ENCODE results near the gene F2R.

Gene F2R

GRCh38 chr5:76684756-76685519, 31.0 kb upstream of the F2R start:
- no peak for TF ChIP-seq CTCF (IDR thresholded peaks at IDR 0.05; ENCODE audit: borderline replicate concordance, insufficient read depth, low read depth, low read length)
- no peak overlapping the region for H3K4me3 ChIP-seq (ENCODE audit: low read depth, low read length)

- no peak overlapping the region for H3K4me3 ChIP-seq (ENCODE audit: low read depth, low read length)
- no peak for TF ChIP-seq CTCF (IDR thresholded peaks at IDR 0.05; ENCODE audit: borderline replicate concordance, insufficient read depth, low read depth, low read length)
These were observed 30.2 kb upstream of the F2R start for GRCh38 chr5:76685704-76686103.

- no peak for TF ChIP-seq CTCF (IDR thresholded peaks at IDR 0.05; ENCODE audit: borderline replicate concordance, insufficient read depth, low read depth, low read length)
- no peak overlapping the region for H3K4me3 ChIP-seq (ENCODE audit: low read depth, low read length)
These were observed 27.7 kb upstream of the F2R start for GRCh38 chr5:76688212-76688611.

GRCh38 chr5:76688836-76689235, 27.1 kb upstream of the F2R start:
- TF ChIP-seq CTCF (IDR thresholded peaks at IDR 0.05; ENCODE audit: borderline replicate concordance, insufficient read depth, low read depth, low read length), result no peak

GRCh38 chr5:76689321-76690036, 26.4 kb upstream of the F2R start:
- no peak overlapping the region for H3K4me3 ChIP-seq (ENCODE audit: low read depth, low read length)
- no peak for TF ChIP-seq CTCF (IDR thresholded peaks at IDR 0.05; ENCODE audit: borderline replicate concordance, insufficient read depth, low read depth, low read length)

More at GRCh38 chr5:76688836-76689235, 27.1 kb upstream of the F2R start:
- H3K4me3 ChIP-seq (ENCODE audit: low read depth, low read length), result no peak overlapping the region

- H3K4me3 ChIP-seq (ENCODE audit: low read depth, low read length), result no peak overlapping the region
These were observed 25.8 kb upstream of the F2R start for GRCh38 chr5:76690037-76690679.

More at GRCh38 chr5:76690037-76690679, 25.8 kb upstream of the F2R start:
- no peak for TF ChIP-seq CTCF (IDR thresholded peaks at IDR 0.05; ENCODE audit: borderline replicate concordance, insufficient read depth, low read depth, low read length)

Data from GM12875 (cell line).